Measurements from ENCODE around the gene RPS6KB2. TPM values are rescaled to one million over a fixed set of nuclear protein-coding genes. Genes with fewer than 3 reads are reported as not detected.
A peak's percentile ranks its signal among the peaks of the same experiment; 100 is the strongest.

The RPS6KB2 gene
- polyA plus RNA-seq, 10 donors = 23.0 to 43.8 (median 34.0) TPM

DNA sequence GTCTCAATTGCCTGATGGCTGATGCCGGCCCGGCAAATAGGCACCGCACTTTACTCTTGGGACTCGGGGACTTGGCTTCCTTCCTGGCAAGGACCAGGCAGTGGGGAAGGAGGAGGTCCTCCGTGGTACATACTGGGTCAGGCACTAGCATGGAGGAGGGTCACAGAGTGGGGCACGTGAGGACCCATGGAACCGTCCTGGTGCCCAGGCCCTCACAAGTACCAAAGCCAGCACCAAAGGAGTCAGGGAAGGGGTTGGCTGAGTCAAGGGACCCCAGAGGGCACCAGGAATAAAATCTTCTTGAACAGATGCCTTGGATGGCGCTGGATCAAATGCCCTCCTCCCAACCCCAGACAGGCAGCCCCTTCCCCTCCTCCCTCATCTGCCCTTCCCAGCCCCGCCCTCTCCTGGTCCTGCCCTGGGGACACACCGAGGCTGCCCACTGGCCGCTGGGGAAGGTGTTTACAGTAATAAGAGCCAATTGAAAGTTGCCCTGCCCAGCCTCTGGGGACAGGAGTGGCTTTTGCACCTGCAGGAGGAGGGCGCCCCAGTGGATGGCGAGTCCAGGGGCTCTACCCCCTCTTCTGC is 18.4 kb upstream of the RPS6KB2 start:
- DNase-seq = no peak

DNA sequence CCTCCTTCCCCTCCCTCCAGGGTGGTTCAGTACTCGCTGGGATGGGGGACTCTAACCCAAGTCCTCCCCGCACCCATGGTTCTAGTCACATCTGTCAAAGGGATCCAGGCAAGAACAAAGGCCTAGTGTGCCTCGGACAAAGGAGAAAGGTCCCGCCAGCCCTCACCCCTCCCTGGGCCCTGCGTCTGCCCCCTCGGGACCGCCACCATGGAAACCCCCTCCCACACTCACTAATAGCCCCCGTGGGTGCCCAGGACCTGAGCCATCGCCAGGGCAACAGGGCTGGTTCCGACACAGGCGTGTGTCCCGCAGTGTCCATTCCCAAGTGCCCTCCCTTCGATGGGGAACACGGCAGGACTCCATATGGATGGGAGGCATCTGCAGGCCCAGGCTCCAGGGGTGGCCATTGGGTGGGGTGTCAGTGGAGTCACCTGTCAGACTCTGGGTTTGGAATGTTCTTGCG is 17.9 kb upstream of the RPS6KB2 start:
- DNase-seq = no peak

- DNase-seq = no peak
Measured at GRCh38 chr11:67410984-67411784, 17.1 kb upstream of the RPS6KB2 start.

DNA sequence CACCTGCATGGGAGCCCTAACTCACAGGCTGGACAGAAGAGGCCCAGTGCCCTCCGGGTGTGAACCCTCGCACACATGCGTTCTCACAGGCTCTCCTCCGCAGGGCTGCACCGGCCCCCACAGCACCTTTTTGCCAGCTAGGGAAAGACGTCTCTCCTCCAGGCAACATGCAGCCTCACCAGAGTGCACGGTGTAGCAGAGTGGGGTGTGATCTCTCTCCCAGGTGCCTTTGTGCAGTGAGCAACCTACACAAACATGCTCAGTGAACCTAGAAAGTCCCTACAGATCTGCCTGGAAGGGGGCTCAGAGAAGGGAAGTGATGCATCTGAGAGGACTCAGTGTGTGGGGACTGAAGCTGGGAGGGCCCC is 16.5 kb upstream of the RPS6KB2 start:
- DNase-seq = no peak

DNA sequence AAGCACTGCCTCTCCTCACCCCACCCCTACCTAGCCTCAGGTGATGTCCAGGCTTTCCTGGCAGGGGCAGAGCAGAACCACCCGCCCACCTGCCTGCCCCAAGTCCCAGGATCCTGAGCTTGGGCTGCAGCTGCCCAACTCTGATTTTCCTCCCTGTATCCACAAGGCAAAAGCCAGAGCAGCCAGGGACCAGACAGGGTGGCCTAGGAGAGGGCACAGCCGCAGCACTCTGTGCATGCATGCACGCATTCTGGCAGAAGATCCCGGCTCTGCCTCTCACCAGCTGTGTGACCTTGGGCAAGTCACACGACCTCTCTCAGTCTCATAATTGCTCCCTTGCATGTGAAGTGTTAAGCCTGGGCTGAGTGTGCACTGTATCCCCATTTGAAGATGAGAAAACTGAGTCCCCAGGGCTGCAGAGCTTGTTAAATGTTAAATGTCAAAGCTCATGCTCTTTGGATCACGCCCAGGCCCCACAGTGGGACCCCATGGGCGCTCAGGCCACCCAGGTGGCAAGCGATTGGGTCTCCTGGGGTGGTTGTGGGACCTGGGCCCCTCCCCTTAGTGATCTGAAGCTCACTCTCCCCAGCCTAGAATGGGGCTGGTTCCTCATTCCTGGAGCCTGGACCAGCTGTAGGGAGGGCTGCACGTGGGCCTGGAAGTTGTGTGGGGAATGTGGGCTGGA is 15.7 kb upstream of the RPS6KB2 start:
- no peak for DNase-seq

- no peak for DNase-seq
Measured at GRCh38 chr11:67413266-67413849, 14.9 kb upstream of the RPS6KB2 start.

DNA sequence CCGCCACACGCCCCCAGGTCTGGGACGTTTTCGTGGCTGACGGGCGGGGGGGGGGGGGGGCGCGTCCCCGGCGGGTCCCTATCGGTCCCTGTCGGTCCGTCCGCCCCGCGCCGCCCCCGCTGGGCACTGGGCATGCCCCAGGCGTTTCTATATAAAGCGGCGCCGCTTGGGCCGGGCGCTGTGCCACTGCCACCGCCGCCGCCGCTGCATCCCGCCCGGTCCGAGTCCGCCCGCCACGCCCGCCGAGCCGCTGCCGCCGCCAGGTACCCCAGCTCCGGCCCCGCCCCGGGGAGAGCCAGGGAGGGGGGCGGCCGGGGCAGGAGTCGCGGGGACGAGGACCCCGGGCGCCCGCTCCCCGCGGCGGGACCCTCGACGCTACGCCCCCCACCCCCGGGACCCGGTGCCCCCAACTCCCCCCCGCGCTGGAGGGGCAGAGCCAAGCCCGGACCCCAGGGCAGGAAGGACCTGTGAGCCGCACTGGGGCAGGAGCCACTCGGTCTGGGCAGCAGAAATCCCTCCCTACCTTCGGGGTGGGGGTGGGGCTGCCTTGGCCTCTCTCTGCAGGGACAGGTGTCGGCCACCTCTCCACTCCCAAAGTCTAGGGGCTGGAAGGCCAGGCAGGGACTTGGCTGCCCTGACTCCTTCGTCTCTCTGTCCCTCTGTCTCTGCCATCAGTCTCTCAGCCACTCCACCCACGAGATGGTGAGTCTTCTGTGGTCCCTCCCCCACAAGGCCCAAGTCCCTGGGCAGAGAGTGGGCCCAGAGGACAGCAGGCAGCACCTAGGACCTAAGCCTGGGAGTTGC is 12.6 kb upstream of the RPS6KB2 start, which contains the start of gene CARNS1:
Gene CARNS1, plus strand, starts transcription at position 178 of the 804 bp plus-strand sequence. Its CDS starts 522 bp downstream, at position 700.
- no peak for DNase-seq

GRCh38 chr11:67416416-67417335 is 11.6 kb upstream of the RPS6KB2 start:
- DNase-seq = peak in 1 of 3 donors; percentile 52

GRCh38 chr11:67417425-67417824 is 10.9 kb upstream of the RPS6KB2 start:
- no peak for DNase-seq

DNA sequence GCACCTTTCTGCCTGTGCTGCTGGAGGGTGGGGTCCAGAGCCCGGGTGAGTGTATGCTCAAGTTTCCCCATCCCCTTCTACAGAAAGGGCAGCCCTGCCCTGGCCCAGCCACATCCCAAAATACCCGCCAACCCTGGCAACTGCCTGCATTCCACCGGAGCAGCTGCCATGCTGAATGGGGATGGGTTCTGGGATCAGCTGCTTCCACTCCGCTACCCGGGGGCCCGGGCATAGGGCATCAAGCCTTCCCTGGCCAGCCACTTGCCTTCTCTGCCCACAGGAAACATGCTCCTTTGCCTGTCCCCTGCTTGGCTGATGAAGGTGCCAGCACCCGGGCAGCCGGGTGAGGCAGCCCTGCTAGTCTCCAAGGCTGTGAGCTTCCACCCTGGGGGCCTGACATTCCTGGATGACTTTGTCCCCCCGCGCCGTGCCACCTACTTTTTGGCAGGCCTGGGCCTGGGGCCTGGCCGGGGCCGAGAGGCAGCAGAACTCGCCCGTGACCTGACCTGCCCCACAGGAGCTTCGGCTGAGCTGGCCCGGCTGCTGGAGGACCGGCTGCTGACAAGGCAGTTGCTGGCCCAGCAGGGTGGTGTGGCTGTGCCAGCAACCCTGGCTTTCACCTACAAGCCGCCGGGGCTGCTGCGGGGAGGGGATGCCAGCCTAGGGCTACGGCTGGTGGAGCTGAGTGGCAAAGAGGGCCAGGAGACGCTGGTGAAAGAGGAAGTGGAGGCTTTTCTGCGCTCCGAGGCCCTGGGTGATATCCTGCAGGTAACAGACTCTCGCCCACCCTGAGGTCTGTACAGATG is 9.6 kb upstream of the RPS6KB2 start:
- peak; percentile 64 to 77 (median 76) for DNase-seq

DNA sequence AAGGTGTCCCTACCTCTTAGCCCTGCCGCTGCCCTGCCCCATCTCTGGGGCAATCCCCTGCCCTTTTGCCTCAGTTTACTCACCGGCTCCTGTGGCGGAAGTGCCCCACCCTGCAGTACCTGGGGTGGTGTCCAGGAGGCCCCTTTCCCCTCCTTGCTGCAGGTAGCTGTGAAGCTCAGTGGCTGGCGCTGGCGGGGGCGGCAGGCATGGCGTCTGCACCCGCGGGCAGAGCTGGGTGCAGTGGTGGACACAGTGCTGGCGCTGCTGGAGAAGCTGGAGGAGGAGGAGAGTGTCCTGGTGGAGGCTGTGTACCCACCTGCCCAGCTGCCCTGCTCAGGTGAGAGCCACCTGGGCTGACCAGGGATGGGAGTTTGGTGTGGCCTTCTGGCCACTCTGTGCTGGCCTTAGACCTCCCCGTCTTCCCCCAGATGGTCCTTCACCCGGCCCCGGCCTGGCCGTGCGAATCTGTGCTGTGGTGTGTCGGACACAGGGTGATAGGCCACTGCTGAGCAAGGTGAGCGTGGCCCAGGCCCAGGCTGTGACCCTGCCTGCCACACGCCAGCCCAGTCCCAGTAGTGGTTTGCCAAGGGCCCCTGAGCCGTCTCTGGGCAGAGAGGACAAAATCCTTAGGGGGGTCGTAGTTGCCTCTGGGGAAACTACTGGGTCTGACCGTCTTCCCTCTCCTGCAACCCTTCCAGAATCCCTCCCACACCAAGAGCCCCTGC is 8.8 kb upstream of the RPS6KB2 start:
- no peak for DNase-seq

GRCh38 chr11:67420147-67420645 is 8.1 kb upstream of the RPS6KB2 start:
- DNase-seq = no peak

GRCh38 chr11:67420646-67421429 is 7.5 kb upstream of the RPS6KB2 start:
- peak; percentile 90 to 96 (median 93) for DNase-seq

DNA sequence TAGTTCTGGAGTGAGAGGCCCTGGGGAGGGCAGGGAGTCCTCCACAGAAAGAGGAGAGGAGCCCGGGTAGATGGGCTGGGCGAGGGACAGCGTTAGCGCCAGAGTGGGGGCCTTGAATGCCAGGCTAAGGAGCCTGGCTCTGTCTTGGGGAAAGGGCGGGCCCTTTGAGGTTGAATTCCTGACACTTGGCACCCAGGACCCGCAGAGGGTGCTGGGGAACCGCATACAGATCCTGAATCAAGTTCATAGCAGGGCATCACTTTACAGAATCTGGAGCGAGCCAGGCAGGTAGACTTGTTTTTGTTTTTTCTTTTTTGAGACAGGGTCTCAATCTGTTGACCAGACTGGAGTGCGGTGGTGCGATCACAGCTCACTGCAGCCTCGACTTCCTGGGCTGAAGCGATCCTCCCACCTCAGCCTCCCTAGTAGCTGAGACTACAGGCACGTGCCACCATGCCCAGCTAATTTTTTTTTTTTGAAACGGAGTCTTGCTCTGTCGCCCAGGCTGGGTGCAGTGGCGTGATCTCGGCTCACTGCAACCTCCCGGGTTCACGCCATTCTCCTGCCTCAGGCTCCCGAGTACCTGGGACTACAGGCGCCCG is 6.8 kb upstream of the RPS6KB2 start:
- DNase-seq = no peak

DNA sequence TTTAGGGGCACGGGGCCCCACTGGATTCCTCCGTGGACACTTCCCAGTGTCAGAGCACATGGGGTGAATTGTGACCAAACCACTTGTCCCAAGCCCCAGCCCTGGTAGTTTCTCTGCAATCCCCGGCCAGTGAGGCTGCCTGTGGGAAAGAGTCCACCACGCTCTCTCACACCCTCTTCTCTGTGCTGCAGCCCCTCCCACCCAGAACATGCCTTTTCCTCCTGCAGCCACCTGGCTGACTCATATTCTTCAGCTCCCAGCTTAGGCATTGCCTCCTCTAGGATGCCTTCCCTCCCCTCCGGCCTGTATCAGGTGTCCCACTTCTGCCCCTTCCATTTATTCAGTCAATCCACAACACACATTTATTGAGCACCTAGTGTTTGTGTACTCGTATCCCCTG is 5.4 kb upstream of the RPS6KB2 start:
- no peak for DNase-seq

DNA sequence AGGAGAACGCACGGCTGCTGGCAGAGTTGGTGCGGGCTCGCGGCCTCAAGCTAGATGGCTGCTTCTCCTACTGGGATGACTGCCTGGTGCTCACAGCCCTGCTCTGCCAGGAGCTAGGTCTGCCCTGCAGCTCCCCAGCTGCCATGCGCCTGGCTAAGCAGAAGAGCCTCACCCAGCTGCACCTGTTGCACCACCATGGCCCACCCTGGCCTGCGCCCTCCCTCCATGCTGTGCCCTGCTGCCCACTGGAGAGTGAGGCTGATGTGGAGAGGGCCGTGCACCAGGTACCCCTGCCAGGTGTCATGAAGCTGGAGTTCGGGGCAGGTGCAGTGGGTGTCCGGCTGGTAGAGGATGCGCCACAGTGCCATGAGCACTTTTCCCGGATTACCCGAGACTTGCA is 4.8 kb upstream of the RPS6KB2 start:
- DNase-seq = no peak

DNA sequence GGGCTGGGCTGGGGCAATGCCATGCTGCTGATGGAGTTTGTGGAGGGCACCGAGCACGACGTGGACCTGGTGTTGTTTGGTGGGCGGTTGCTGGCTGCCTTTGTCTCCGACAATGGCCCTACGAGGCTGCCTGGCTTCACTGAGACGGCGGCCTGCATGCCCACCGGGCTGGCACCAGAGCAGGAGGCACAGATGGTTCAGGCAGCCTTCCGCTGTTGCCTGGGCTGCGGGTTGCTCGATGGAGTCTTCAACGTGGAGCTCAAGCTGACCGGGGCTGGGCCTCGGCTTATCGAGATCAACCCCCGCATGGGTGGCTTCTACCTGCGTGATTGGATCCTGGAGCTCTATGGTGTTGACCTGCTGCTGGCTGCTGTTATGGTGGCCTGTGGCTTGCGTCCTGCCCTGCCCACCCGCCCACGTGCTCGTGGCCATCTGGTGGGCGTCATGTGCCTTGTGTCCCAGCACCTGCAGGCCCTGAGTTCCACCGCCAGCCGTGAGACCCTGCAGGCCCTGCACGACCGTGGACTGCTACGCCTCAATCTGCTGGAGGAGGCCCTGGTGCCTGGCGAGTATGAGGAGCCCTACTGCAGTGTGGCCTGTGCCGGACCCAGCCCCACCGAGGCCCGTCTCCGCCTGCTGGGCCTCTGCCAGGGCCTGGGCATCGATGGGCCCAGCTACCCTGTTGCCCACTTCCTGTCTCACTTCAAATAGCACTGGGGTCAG is 4.2 kb upstream of the RPS6KB2 start:
- DNase-seq = no peak
